B cell (primary cell): ENCODE measurements around the gene CTTNBP2NL.

ENCODE experiments used
- EZH2 ChIP-seq: IDR thresholded peaks from 2 replicates; pipeline ENCODE4 v1.6.1; 2012; ENCODE audit warnings: borderline replicate concordance, low read depth, mild to moderate bottlenecking, moderate library complexity, low read length; ENCODE audit not compliant: insufficient read depth, poor library complexity, severe bottlenecking
- TF ChIP-seq, protein P1 (sequence below): fragments of 200-600 bp; IDR thresholded peaks from one replicate; pipeline ENCODE4 v1.8.0; 2022; ENCODE audit warnings: antibody characterized with exemption, mild to moderate bottlenecking

DNA sequence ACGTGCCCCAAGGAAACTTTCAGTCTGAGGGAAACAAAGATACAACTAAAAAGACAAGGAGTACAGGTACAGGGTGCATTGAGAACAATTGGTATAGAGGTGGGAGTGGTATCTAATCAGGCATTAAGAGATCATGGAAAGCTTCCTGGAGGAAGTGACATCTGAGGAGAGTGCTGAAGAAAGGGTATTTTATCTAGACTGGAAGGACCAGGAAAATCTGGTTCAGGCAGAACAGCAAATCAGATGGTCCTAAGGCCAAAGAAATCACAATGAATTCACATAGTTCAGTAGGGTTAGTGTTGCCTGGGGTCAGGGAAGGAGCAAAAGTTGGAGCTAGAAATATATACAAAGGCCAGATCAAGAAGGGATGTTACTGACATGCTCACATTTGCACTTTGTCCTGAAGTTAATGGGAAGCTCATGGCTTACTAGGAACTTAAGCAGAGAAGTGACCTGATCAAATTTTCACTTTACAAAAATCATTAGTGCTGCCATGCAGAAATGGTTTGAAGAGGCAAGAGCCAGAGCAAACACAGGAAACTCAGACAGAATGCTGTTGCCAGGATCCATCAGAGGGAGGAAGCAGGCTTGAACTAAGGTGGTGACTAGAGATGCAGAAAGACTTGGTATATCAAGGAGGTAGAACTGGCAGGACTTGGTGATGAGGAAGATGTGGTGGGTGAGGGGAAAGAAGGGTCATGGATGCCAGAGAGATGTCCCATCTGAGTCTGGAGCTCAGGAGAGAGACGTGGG lies 14.5 kb upstream of the CTTNBP2NL start:
- no peak for TF ChIP-seq EZH2
- TF ChIP-seq, protein P1, sequence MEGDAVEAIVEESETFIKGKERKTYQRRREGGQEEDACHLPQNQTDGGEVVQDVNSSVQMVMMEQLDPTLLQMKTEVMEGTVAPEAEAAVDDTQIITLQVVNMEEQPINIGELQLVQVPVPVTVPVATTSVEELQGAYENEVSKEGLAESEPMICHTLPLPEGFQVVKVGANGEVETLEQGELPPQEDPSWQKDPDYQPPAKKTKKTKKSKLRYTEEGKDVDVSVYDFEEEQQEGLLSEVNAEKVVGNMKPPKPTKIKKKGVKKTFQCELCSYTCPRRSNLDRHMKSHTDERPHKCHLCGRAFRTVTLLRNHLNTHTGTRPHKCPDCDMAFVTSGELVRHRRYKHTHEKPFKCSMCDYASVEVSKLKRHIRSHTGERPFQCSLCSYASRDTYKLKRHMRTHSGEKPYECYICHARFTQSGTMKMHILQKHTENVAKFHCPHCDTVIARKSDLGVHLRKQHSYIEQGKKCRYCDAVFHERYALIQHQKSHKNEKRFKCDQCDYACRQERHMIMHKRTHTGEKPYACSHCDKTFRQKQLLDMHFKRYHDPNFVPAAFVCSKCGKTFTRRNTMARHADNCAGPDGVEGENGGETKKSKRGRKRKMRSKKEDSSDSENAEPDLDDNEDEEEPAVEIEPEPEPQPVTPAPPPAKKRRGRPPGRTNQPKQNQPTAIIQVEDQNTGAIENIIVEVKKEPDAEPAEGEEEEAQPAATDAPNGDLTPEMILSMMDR, result no peak
